HepG2 (cell line): ENCODE measurements around the gene EVA1A. TPM values are rescaled to one million over a fixed set of nuclear protein-coding genes. Genes with fewer than 3 reads are reported as not detected.

Source experiments
- CHCHD3 ChIP-seq: sonication (generic); formaldehyde crosslinking; IDR thresholded peaks from 2 replicates; pipeline ENCODE4 v1.8.0; 2022; ENCODE audit warnings: mild to moderate bottlenecking, missing genetic modification reagents, moderate library complexity
- GABPA ChIP-seq, 2 experiments: IDR thresholded peaks; 2 replicates each; pipeline ENCODE4 v1.6.1; 2011 to 2016; ENCODE audit warnings: low read depth in 2 of 2, low read length in 1 of 2, missing biosample characterization in 1 of 2, missing genetic modification characterization in 1 of 2
- HHEX ChIP-seq: IDR thresholded peaks from 2 replicates; pipeline ENCODE4 v1.6.1; 2016; ENCODE audit warnings: control low read depth
- HMGXB4 ChIP-seq, 2 experiments: sonication (generic) in 1 of 2; formaldehyde crosslinking in 1 of 2; IDR thresholded peaks; 2 replicates each; pipeline versions ENCODE4 v1.4.0 to v1.6.1; 2018 to 2020; ENCODE audit warnings: missing genetic modification reagents in 2 of 2, borderline replicate concordance in 1 of 2, low read depth in 1 of 2, mild to moderate bottlenecking in 1 of 2, missing biosample characterization in 1 of 2
- RAD21 ChIP-seq: fragments of 450-650 bp; formaldehyde crosslinking; IDR thresholded peaks from 2 replicates; pipeline ENCODE4 v1.5.0; 2020; ENCODE audit warnings: mild to moderate bottlenecking
- ZBTB1 ChIP-seq: sonication (generic); formaldehyde crosslinking; IDR thresholded peaks from 2 replicates; pipeline ENCODE4 v1.4.0; 2020; ENCODE audit warnings: missing genetic modification reagents, borderline replicate concordance
- ZFP1 ChIP-seq: IDR thresholded peaks from 2 replicates; pipeline ENCODE4 v1.6.1; 2016
- ZFP36L1 ChIP-seq: sonication (generic); formaldehyde crosslinking; IDR thresholded peaks from 2 replicates; pipeline ENCODE4 v1.8.0; 2022; ENCODE audit warnings: mild to moderate bottlenecking, missing genetic modification reagents, moderate library complexity
- ZNF30 ChIP-seq: sonication (generic); formaldehyde crosslinking; IDR thresholded peaks from 2 replicates; pipeline ENCODE4 v1.5.0; 2020; ENCODE audit warnings: mild to moderate bottlenecking, missing genetic modification reagents
- ZNF331 ChIP-seq: sonication (generic); formaldehyde crosslinking; IDR thresholded peaks from 2 replicates; pipeline ENCODE4 v1.4.0; 2020; ENCODE audit warnings: missing genetic modification reagents
- ZNF432 ChIP-seq: sonication (generic); formaldehyde crosslinking; IDR thresholded peaks from 2 replicates; pipeline ENCODE4 v1.5.0; 2020; ENCODE audit warnings: missing genetic modification reagents, mild to moderate bottlenecking, borderline replicate concordance
- ZNF580 ChIP-seq: IDR thresholded peaks from 2 replicates; pipeline ENCODE4 v1.6.1; 2016; ENCODE audit warnings: low read depth, borderline replicate concordance
- polyA plus RNA-seq, 8 experiments: library from polyadenylated mRNA; depleted of rRNA in 3 of 8; stranded (reverse) in 7 of 8; unstranded in 1 of 8; fragments of >200 nt; fragmentation: Illumina TruSeq in 4 of 8; extraction: Trizol in 4 of 8; gene quantifications; 2 replicates each; pipeline versions ENCODE4 v1.2.1 to v1.2.3, GENCODE V29; 2011 to 2016; ENCODE audit warnings: low read depth in 4 of 8, missing spikeins in 1 of 8, mixed read lengths in 1 of 8; ENCODE audit not compliant: insufficient read depth in 1 of 8
- total RNA-seq, 5 experiments: library from RNA; depleted of rRNA; stranded (reverse); fragments of >200 nt; fragmentation: Illumina TruSeq; extraction: Trizol; gene quantifications; 2 replicates each; pipeline ENCODE4 v1.2.3, GENCODE V29; 2016; ENCODE audit warnings: low read depth in 1 of 5
- TF ChIP-seq, protein P1 (sequence below): sonication (generic); formaldehyde crosslinking; IDR thresholded peaks from 2 replicates; pipeline ENCODE4 v1.4.0; 2020; ENCODE audit warnings: missing genetic modification reagents
- TF ChIP-seq, protein P2 (sequence below): sonication (generic); formaldehyde crosslinking; IDR thresholded peaks from 2 replicates; pipeline ENCODE4 v1.5.0; 2020; ENCODE audit warnings: mild to moderate bottlenecking, missing genetic modification reagents, moderate library complexity
- TF ChIP-seq, protein P3 (sequence below): IDR thresholded peaks from 2 replicates; pipeline ENCODE4 v1.6.1; 2016; ENCODE audit warnings: mild to moderate bottlenecking
- TF ChIP-seq, protein P4 (sequence below): IDR thresholded peaks from 2 replicates; pipeline ENCODE4 v1.6.1; 2016; ENCODE audit warnings: low read depth, control low read depth

EVA1A gene
- total and polyA plus RNA-seq, 2 of the 13 experiments (the other 11 are each of a cell fraction or from before 2014, with no cell fraction given), result 57.5 to 57.8 TPM

DNA sequence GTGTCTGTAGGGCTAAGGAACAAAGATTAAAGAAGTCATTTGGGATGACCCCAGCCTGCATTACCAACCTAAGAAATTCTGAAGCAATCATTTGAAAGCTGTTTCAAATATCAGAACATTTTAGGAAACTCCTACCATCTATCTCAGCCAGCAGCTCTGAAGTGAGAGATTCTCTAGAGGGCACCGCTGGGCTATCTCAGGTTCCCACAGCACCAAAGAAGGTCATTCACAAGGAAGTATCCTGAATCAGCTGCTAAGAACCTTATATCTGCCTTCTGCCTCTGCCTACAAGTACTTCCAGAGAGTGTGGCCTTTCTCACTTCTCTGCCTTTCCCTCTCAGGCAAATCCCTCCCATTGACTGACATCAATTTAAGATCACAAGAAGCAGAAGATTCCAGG is 13.4 kb upstream of the EVA1A start (continued):
- TF ChIP-seq, protein P1, sequence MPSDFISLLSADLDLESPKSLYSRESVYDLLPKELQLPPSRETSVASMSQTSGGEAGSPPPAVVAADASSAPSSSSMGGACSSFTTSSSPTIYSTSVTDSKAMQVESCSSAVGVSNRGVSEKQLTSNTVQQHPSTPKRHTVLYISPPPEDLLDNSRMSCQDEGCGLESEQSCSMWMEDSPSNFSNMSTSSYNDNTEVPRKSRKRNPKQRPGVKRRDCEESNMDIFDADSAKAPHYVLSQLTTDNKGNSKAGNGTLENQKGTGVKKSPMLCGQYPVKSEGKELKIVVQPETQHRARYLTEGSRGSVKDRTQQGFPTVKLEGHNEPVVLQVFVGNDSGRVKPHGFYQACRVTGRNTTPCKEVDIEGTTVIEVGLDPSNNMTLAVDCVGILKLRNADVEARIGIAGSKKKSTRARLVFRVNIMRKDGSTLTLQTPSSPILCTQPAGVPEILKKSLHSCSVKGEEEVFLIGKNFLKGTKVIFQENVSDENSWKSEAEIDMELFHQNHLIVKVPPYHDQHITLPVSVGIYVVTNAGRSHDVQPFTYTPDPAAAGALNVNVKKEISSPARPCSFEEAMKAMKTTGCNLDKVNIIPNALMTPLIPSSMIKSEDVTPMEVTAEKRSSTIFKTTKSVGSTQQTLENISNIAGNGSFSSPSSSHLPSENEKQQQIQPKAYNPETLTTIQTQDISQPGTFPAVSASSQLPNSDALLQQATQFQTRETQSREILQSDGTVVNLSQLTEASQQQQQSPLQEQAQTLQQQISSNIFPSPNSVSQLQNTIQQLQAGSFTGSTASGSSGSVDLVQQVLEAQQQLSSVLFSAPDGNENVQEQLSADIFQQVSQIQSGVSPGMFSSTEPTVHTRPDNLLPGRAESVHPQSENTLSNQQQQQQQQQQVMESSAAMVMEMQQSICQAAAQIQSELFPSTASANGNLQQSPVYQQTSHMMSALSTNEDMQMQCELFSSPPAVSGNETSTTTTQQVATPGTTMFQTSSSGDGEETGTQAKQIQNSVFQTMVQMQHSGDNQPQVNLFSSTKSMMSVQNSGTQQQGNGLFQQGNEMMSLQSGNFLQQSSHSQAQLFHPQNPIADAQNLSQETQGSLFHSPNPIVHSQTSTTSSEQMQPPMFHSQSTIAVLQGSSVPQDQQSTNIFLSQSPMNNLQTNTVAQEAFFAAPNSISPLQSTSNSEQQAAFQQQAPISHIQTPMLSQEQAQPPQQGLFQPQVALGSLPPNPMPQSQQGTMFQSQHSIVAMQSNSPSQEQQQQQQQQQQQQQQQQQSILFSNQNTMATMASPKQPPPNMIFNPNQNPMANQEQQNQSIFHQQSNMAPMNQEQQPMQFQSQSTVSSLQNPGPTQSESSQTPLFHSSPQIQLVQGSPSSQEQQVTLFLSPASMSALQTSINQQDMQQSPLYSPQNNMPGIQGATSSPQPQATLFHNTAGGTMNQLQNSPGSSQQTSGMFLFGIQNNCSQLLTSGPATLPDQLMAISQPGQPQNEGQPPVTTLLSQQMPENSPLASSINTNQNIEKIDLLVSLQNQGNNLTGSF (CRISPR knock-in tag), result no peak
- TF ChIP-seq ZFP1 (CRISPR knock-in tag) (no peak), GABPA (IDR thresholded peaks at IDR 0.05; ENCODE audit: low read depth, low read length) (no peak), GABPA (CRISPR knock-in tag; IDR thresholded peaks at IDR 0.05; ENCODE audit: low read depth) (no peak), HHEX (CRISPR knock-in tag) (peak; percentile 42; the same call in 1 of the 2 replicates), RAD21 (CRISPR knock-in tag) (peak; percentile 30; the same call in 1 of the 2 replicates), ZNF331 (CRISPR knock-in tag) (0 out of 2 replicates have a peak, but pooled peaks have one; percentile 13), ZFP36L1 (0 out of 2 replicates have a peak, but pooled peaks have one; percentile 23), HMGXB4 (CRISPR knock-in tag; IDR thresholded peaks at IDR 0.05; ENCODE audit: borderline replicate concordance in 1 of 2, low read depth in 1 of 2) (0 out of 4 replicates have a peak, but pooled peaks of 1 of the 2 experiments have one; percentile 42), ZBTB1 (CRISPR knock-in tag) (no peak), ZNF30 (CRISPR knock-in tag) (no peak), CHCHD3 (CRISPR knock-in tag) (no peak), ZNF432 (no peak), ZNF580 (CRISPR knock-in tag) (no peak)
- TF ChIP-seq, protein P2, sequence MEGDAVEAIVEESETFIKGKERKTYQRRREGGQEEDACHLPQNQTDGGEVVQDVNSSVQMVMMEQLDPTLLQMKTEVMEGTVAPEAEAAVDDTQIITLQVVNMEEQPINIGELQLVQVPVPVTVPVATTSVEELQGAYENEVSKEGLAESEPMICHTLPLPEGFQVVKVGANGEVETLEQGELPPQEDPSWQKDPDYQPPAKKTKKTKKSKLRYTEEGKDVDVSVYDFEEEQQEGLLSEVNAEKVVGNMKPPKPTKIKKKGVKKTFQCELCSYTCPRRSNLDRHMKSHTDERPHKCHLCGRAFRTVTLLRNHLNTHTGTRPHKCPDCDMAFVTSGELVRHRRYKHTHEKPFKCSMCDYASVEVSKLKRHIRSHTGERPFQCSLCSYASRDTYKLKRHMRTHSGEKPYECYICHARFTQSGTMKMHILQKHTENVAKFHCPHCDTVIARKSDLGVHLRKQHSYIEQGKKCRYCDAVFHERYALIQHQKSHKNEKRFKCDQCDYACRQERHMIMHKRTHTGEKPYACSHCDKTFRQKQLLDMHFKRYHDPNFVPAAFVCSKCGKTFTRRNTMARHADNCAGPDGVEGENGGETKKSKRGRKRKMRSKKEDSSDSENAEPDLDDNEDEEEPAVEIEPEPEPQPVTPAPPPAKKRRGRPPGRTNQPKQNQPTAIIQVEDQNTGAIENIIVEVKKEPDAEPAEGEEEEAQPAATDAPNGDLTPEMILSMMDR, result peak; percentile 47; the same call in 1 of the 2 replicates
- TF ChIP-seq, protein P3, sequence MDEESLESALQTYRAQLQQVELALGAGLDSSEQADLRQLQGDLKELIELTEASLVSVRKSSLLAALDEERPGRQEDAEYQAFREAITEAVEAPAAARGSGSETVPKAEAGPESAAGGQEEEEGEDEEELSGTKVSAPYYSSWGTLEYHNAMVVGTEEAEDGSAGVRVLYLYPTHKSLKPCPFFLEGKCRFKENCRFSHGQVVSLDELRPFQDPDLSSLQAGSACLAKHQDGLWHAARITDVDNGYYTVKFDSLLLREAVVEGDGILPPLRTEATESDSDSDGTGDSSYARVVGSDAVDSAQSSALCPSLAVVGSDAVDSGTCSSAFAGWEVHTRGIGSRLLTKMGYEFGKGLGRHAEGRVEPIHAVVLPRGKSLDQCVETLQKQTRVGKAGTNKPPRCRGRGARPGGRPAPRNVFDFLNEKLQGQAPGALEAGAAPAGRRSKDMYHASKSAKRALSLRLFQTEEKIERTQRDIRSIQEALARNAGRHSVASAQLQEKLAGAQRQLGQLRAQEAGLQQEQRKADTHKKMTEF (CRISPR knock-in tag), result no peak
- TF ChIP-seq, protein P4, sequence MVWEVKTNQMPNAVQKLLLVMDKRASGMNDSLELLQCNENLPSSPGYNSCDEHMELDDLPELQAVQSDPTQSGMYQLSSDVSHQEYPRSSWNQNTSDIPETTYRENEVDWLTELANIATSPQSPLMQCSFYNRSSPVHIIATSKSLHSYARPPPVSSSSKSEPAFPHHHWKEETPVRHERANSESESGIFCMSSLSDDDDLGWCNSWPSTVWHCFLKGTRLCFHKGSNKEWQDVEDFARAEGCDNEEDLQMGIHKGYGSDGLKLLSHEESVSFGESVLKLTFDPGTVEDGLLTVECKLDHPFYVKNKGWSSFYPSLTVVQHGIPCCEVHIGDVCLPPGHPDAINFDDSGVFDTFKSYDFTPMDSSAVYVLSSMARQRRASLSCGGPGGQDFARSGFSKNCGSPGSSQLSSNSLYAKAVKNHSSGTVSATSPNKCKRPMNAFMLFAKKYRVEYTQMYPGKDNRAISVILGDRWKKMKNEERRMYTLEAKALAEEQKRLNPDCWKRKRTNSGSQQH, result 0 out of 2 replicates have a peak, but pooled peaks have one; percentile 32
